Esophagus squamous epithelium (tissue), 4 donors: ENCODE results near the gene RTTN.

Source experiments
- CTCF ChIP-seq, 6 experiments: fragments of 450-650 bp in 4 of 6; fragments of 200-600 bp in 2 of 6; sonication (generic) in 2 of 6; IDR thresholded peaks; one replicate each; pipeline ENCODE4 v1.5.1; 2016 to 2019; ENCODE audit warnings: antibody characterized with exemption in 6 of 6, mild to moderate bottlenecking in 4 of 6, moderate library complexity in 4 of 6
- POLR2A ChIP-seq, 4 donors: fragments of 450-650 bp; IDR thresholded peaks; one replicate each; pipeline ENCODE4 v1.6.1; 2017; ENCODE audit warnings: antibody characterized with exemption in 4 of 4, mild to moderate bottlenecking in 4 of 4, moderate library complexity in 3 of 4

- no peak for TF ChIP-seq CTCF (IDR thresholded peaks at IDR 0.05)
- no peak for TF ChIP-seq POLR2A (IDR thresholded peaks at IDR 0.05)
These were observed 223.5 kb downstream of the RTTN start for GRCh38 chr18:69981948-69982347.
